KMS-11 (cell line): Measurements from ENCODE around the gene LDB3.

Experiments
- H2AFZ ChIP-seq: fragments of 200-600 bp; sonication (generic); 2 replicates; pipeline ENCODE4 v1.6.1; 2016; ENCODE audit warnings: antibody characterized with exemption, mixed run types, low read depth
- H3K27ac ChIP-seq: fragments of 200-600 bp; sonication (generic); 2 replicates; pipeline ENCODE4 v1.6.1; 2016; ENCODE audit warnings: mild to moderate bottlenecking, mixed run types
- H3K27me3 ChIP-seq: fragments of 200-600 bp; sonication (generic); 2 replicates; pipeline ENCODE4 v1.6.1; 2017; ENCODE audit warnings: mild to moderate bottlenecking, low read depth, mixed run types, moderate library complexity; ENCODE audit not compliant: insufficient read depth
- H3K36me3 ChIP-seq: fragments of 200-600 bp; sonication (generic); 2 replicates; pipeline ENCODE4 v1.6.1; 2017; ENCODE audit warnings: mild to moderate bottlenecking, mixed run types; ENCODE audit not compliant: insufficient read depth
- H3K4me1 ChIP-seq: fragments of 200-600 bp; sonication (generic); 2 replicates; pipeline ENCODE4 v1.6.1; 2016; ENCODE audit warnings: mild to moderate bottlenecking, low read depth, mixed run types; ENCODE audit not compliant: poor library complexity, severe bottlenecking
- H3K4me2 ChIP-seq: fragments of 200-600 bp; sonication (generic); 2 replicates; pipeline ENCODE4 v1.7.0; 2016; ENCODE audit warnings: mild to moderate bottlenecking, mixed run types
- H3K4me3 ChIP-seq: fragments of 200-600 bp; sonication (generic); IDR thresholded peaks from 2 replicates; pipeline ENCODE4 v1.6.1; 2017; ENCODE audit warnings: low read depth, low read length, mixed read lengths; ENCODE audit not compliant: insufficient read depth
- H3K79me2 ChIP-seq: fragments of 200-600 bp; sonication (generic); 2 replicates; pipeline ENCODE4 v1.6.1; 2016; ENCODE audit warnings: low read depth, mixed run types; ENCODE audit not compliant: insufficient read depth
- H3K9ac ChIP-seq: fragments of 200-600 bp; sonication (generic); 2 replicates; pipeline ENCODE4 v1.6.1; 2016; ENCODE audit warnings: mild to moderate bottlenecking, mixed run types
- H4K20me1 ChIP-seq: fragments of 200-600 bp; sonication (generic); 2 replicates; pipeline ENCODE4 v1.6.1; 2016; ENCODE audit warnings: mild to moderate bottlenecking, mixed run types; ENCODE audit not compliant: insufficient read depth
- CTCF ChIP-seq: fragments of 200-600 bp; sonication (generic); conservative IDR thresholded peaks from 2 replicates; pipeline ENCODE4 v1.6.1; 2017; ENCODE audit warnings: low read depth, mild to moderate bottlenecking, antibody characterized with exemption, low read length, moderate library complexity, mixed read lengths

The LDB3 gene

GRCh38 chr10:86690231-86690630, 21.9 kb downstream of the LDB3 start:
- H3K27me3 ChIP-seq = no peaks in the 10 kb centered on the region
- no peak overlapping the region for H3K4me2 ChIP-seq
- H3K9ac ChIP-seq = no peak overlapping the region
- no peak overlapping the region for H2AFZ ChIP-seq
- no peaks in the 10 kb centered on the region for H4K20me1 ChIP-seq
- no peak overlapping the region for H3K27ac ChIP-seq
- no peaks in the 10 kb centered on the region for H3K79me2 ChIP-seq
- H3K4me1 ChIP-seq = no peaks in the 10 kb centered on the region
- TF ChIP-seq CTCF = no peak
- no peaks in the 10 kb centered on the region for H3K36me3 ChIP-seq
- no peak overlapping the region for H3K4me3 ChIP-seq

GRCh38 chr10:86690657-86691084, 22.4 kb downstream of the LDB3 start:
- Histone ChIP-seq H3K9ac (no peak overlapping the region), H3K4me2 (no peak overlapping the region), H4K20me1 (no peaks in the 10 kb centered on the region), H2AFZ (no peak overlapping the region), H3K36me3 (no peaks in the 10 kb centered on the region), H3K27me3 (no peaks in the 10 kb centered on the region), H3K4me3 (no peak overlapping the region), H3K79me2 (no peaks in the 10 kb centered on the region), H3K4me1 (no peaks in the 10 kb centered on the region), H3K27ac (no peak overlapping the region)
- TF ChIP-seq CTCF = no peak

GRCh38 chr10:86691333-86692022, 23.2 kb downstream of the LDB3 start:
- no peak for TF ChIP-seq CTCF
- Histone ChIP-seq H3K79me2 (no peaks in the 10 kb centered on the region), H2AFZ (no peak overlapping the region), H3K4me3 (no peak overlapping the region), H3K9ac (no peak overlapping the region), H3K27me3 (no peaks in the 10 kb centered on the region), H3K36me3 (no peaks in the 10 kb centered on the region), H3K4me2 (no peak overlapping the region), H4K20me1 (no peaks in the 10 kb centered on the region), H3K4me1 (no peaks in the 10 kb centered on the region), H3K27ac (no peak overlapping the region)

GRCh38 chr10:86692023-86692514, 23.8 kb downstream of the LDB3 start:
- H3K4me2 ChIP-seq = no peak overlapping the region
- TF ChIP-seq CTCF = no peak
- no peaks in the 10 kb centered on the region for H3K79me2 ChIP-seq
- no peak overlapping the region for H3K9ac ChIP-seq
- no peaks in the 10 kb centered on the region for H3K4me1 ChIP-seq
- no peaks in the 10 kb centered on the region for H4K20me1 ChIP-seq
- H3K27me3 ChIP-seq = no peaks in the 10 kb centered on the region
- H3K27ac ChIP-seq = no peak overlapping the region
- no peaks in the 10 kb centered on the region for H3K36me3 ChIP-seq
- no peak overlapping the region for H3K4me3 ChIP-seq
- no peak overlapping the region for H2AFZ ChIP-seq
